A549 treated with AZD9567 at 1 μM for 4 hours (cell line): ENCODE measurements around the gene SERPINB4. TPM values are rescaled to one million over a fixed set of nuclear protein-coding genes. Genes with fewer than 3 reads are reported as not detected.

ENCODE experiments used
- total RNA-seq: library from RNA; stranded (reverse); fragments of 200-300 nt; extraction: Qiagen RNA extraction; gene quantifications from 5 replicates; pipeline ENCODE4 v1.2.3, GENCODE V29; 2022; ENCODE audit not compliant: insufficient read depth

The SERPINB4 gene
- total RNA-seq, result 0.07 to 0.17 TPM (median 0.11 TPM) in 4 of 5 replicates, not detected in the other

DNA sequence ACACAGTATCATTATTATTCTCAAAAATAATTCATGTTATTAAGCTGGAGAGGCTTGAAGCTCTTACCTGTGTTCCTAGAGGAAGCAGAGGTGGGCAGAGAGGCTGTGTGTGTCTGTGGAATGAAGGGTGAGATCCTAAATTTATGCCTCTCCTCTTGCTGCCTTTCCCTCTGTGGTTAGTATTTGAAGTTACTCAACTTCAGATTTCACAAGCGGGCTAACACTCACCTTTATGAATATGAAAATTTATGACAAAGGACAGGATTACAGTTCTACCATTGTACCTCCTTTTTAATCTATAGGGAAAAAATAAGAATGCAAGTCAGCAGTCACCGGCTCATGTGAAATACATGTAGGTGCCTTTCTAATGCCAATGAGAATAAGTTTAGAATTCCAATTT lies at the start of gene SERPINB4:
TSS of gene SERPINB4 (minus strand) at position 115 of the 400 bp plus-strand sequence. CDS start 679 bp downstream, outside the sequence.

DNA sequence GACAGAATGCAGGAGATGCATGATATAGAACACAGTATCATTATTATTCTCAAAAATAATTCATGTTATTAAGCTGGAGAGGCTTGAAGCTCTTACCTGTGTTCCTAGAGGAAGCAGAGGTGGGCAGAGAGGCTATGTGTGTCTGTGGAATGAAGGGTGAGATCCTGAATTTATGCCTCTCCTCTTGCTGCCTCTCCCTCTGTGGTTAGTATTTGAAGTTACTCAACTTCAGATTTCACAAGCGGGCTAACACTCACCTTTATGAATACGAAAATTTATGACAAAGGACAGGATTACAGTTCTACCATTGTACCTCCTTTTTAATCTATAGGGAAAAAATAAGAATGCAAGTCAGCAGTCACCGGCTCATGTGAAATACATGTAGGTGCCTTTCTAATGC lies 17.7 kb upstream of the SERPINB4 start, which contains the start of gene SERPINB3:
TSS of gene SERPINB3 (minus strand) at position 144 of the 400 bp plus-strand sequence. CDS start 677 bp downstream, outside the sequence.

Other genes with a start within 250 kb of the SERPINB4 start
- 19.2 to 27.7 TPM (median 21.5 TPM) in 5 replicates for gene VPS4B, start 221.8 kb downstream of the SERPINB4 start, total RNA-seq
- 0.05 to 0.12 TPM (median 0.09 TPM) in 3 of 5 replicates, not detected in the others for gene SERPINB5, start 167.3 kb downstream of the SERPINB4 start, total RNA-seq
- not detected in 5 replicates for gene SERPINB12, start 101.9 kb downstream of the SERPINB4 start, total RNA-seq
- gene SERPINB13, start 56.9 kb downstream of the SERPINB4 start, total RNA-seq, result not detected in 5 replicates
- 0.07 to 1.1 TPM (median 0.09 TPM) in 4 of 5 replicates, not detected in the other for gene SERPINB3, start 17.6 kb upstream of the SERPINB4 start, total RNA-seq
- gene SERPINB11, start 58.7 kb upstream of the SERPINB4 start, total RNA-seq, result 0.10 to 0.14 TPM in 2 of 5 replicates, not detected in the others
- 1.8 to 3.1 TPM (median 1.9 TPM) in 5 replicates for gene SERPINB7, start 131.2 kb upstream of the SERPINB4 start, total RNA-seq
- 0.06 to 0.07 TPM in 2 of 5 replicates, not detected in the others for gene SERPINB2, start 243.4 kb upstream of the SERPINB4 start, total RNA-seq